ENCODE data around the gene ROR2.

DNA sequence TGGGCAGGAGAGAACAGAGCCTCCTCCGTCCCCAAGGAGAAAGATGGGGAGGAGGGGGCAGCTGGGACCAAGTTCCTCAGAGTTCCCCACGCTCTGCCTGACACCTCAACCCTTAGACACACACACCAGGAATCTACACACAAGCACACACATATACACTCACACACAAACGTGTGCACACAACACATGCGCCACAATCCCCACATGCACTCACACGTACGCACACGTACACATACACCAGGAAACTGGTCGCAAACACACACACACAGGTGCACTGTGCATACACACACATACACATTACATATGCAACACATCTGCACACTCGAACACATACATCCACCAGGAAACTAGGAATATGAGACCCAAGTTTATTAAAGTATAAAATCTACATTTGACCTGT, 50.4 kb downstream of the ROR2 start:
- TF ChIP-seq POLR2AphosphoS5 (IDR thresholded peaks at IDR 0.05; ENCODE audit: low read depth, low read length) (no peak), TAF1 (IDR thresholded peaks at IDR 0.05; ENCODE audit: low read depth, low read length) (no peak), POLR2A (IDR thresholded peaks at IDR 0.05; ENCODE audit: low read depth, low read length) (no peak), SPI1 (IDR thresholded peaks at IDR 0.05; ENCODE audit: low read depth, low read length) (no peak), PAX5 (IDR thresholded peaks at IDR 0.05; ENCODE audit: insufficient read depth, low read length, severe bottlenecking) (no peak), POU2F2 (IDR thresholded peaks at IDR 0.05; ENCODE audit: low read depth, low read length) (no peak)
